Activated CD8-positive, alpha-beta memory T cell treated with anti-CD3 and anti-CD28 coated beads, Interleukin-2, amount 10 ng/mL, durations not matched to agents 7 days and 5 days (primary cell): ENCODE measurements around the gene SCN3B. TPM values are rescaled to one million over a fixed set of nuclear protein-coding genes. Genes with fewer than 3 reads are reported as not detected.

Experiments
- total RNA-seq, 2 experiments: library from RNA; stranded (reverse); gene quantifications; one replicate each; pipeline ENCODE4 v1.2.3, GENCODE V29; 2021

The SCN3B gene
- total RNA-seq, 2 experiments from 2014 or later, result not detected

Other genes with a start within 250 kb of the SCN3B start
- gene GRAMD1B, start 224.4 kb downstream of the SCN3B start, total RNA-seq, result 10 to 100 TPM; 75.6 to 89.9 TPM
- 10 to 100 TPM; 12.3 to 21.1 TPM for gene ZNF202, start 87.0 kb upstream of the SCN3B start, total RNA-seq
- not detected for gene OR6X1, start 99.9 kb upstream of the SCN3B start, total RNA-seq
- not detected for gene OR6M1, start 151.7 kb upstream of the SCN3B start, total RNA-seq
- not detected for gene TMEM225, start 231.0 kb upstream of the SCN3B start, total RNA-seq
- not detected for gene OR8D4, start 247.5 kb upstream of the SCN3B start, total RNA-seq